ENCODE data around the gene PHC2.

Gene PHC2

GRCh38 chr1:33275706-33276572 is 155.0 kb downstream of the PHC2 start:
- Histone ChIP-seq H3K9ac (ENCODE audit: low read length in 2 of 2) (no peak overlapping the region), H3K4me1 (ENCODE audit: control insufficient read depth, insufficient read depth, low read length) (peaks cover 5% of the 10 kb centered on the region), H3K4me3 (ENCODE audit: low read length in 2 of 2) (no peak overlapping the region), H3K9me3 (ENCODE audit: control insufficient read depth in 2 of 2, low read length in 2 of 2) (no peaks in the 10 kb centered on the region), H3K27ac (ENCODE audit: low read length) (no peak overlapping the region), H3K36me3 (ENCODE audit: control insufficient read depth in 2 of 2, insufficient read depth in 2 of 2, low read length in 2 of 2) (peaks cover 17 to 23% of the 10 kb centered on the region in 2 donors), H3K27me3 (ENCODE audit: control insufficient read depth in 1 of 2, insufficient read depth in 2 of 2, low read length in 2 of 2) (no peaks in the 10 kb centered on the region)

DNA sequence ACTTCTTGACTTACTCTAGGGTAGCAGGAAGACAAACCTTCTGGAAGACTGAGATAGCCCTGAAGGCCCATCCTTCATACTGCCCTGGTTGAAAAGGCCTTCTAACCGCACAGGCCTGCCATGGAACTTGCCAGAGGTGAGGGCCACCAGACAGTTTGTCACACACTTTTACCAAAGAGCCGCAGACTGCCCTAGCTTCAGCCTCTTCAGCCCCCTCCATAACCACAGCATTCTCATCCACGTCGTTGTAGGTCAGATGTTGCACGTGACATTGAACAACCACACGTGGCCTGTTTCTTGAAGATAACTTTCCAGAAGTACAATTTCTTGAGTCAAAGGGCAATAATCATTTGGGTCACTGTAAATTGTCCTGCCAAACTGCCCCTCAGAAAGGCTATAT is 155.7 kb downstream of the PHC2 start:
- Histone ChIP-seq H3K27me3 (ENCODE audit: control insufficient read depth in 1 of 2, insufficient read depth in 2 of 2, low read length in 2 of 2) (no peaks in the 10 kb centered on the region), H3K27ac (ENCODE audit: low read length) (no peak overlapping the region), H3K9ac (ENCODE audit: low read length in 2 of 2) (no peak overlapping the region), H3K4me1 (ENCODE audit: control insufficient read depth, insufficient read depth, low read length) (peaks cover 5% of the 10 kb centered on the region), H3K36me3 (ENCODE audit: control insufficient read depth in 2 of 2, insufficient read depth in 2 of 2, low read length in 2 of 2) (peaks cover 16 to 17% of the 10 kb centered on the region in 2 donors), H3K9me3 (ENCODE audit: control insufficient read depth in 2 of 2, low read length in 2 of 2) (no peaks in the 10 kb centered on the region), H3K4me3 (ENCODE audit: low read length in 2 of 2) (no peak overlapping the region)

DNA sequence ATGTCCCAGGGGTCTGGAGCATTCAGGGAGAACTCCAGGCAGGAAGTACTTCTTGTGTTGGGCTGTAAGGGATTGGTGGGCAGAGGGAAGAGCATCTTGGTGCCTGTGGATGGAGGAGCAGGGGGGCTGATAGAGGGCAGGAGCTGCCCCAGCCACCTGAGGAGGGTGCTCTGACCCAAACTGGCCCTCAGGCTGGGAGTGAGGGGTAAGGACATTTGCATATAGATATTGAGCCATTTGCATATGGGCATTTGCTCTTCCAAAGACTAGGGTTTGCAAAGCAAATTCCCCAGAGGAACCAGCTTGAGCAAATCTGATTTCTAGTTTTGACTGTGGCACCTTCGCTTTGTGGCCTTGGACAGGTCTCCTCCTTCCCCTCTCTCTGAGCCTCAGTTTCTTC is 156.4 kb downstream of the PHC2 start:
- no peak overlapping the region for H3K9ac ChIP-seq (ENCODE audit: low read length in 2 of 2)
- H3K27ac ChIP-seq (ENCODE audit: low read length), result no peak overlapping the region
- H3K4me1 ChIP-seq (ENCODE audit: control insufficient read depth, insufficient read depth, low read length), result peaks cover 9% of the 10 kb centered on the region
- H3K4me3 ChIP-seq (ENCODE audit: low read length in 2 of 2), result no peak overlapping the region
- peaks cover 17 to 20% of the 10 kb centered on the region in 2 donors for H3K36me3 ChIP-seq (ENCODE audit: control insufficient read depth in 2 of 2, insufficient read depth in 2 of 2, low read length in 2 of 2)
- H3K9me3 ChIP-seq (ENCODE audit: control insufficient read depth in 2 of 2, low read length in 2 of 2), result no peaks in the 10 kb centered on the region
- H3K27me3 ChIP-seq (ENCODE audit: control insufficient read depth in 1 of 2, insufficient read depth in 2 of 2, low read length in 2 of 2), result no peaks in the 10 kb centered on the region

DNA sequence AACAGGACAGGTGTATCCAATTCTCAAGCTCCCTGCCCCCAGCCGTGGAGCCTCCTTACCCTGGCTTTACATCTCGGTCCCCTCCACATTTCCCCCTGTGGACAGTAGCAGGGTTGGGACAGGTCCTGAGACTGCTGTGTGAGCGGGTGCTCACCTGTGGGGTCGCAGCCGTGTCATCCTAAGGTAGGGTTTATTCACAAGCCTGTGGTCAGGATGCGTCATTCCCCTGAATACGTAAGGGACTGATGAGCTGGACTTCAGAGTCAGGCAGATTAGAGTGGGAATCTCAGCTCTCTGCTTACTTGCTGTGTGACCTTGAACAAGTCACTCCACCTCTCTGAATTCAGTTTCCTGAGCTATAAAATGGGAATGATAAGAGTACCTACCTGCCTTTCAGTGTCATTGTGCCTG is 156.9 kb downstream of the PHC2 start:
- no peaks in the 10 kb centered on the region for H3K9me3 ChIP-seq (ENCODE audit: control insufficient read depth in 2 of 2, low read length in 2 of 2)
- H3K9ac ChIP-seq (ENCODE audit: low read length in 2 of 2), result no peak overlapping the region
- peaks cover 17 to 20% of the 10 kb centered on the region in 2 donors for H3K36me3 ChIP-seq (ENCODE audit: control insufficient read depth in 2 of 2, insufficient read depth in 2 of 2, low read length in 2 of 2)
- no peak overlapping the region for H3K27ac ChIP-seq (ENCODE audit: low read length)
- no peak overlapping the region for H3K4me3 ChIP-seq (ENCODE audit: low read length in 2 of 2)
- no peaks in the 10 kb centered on the region for H3K27me3 ChIP-seq (ENCODE audit: control insufficient read depth in 1 of 2, insufficient read depth in 2 of 2, low read length in 2 of 2)
- H3K4me1 ChIP-seq (ENCODE audit: control insufficient read depth, insufficient read depth, low read length), result peaks cover 9% of the 10 kb centered on the region

Measured in stomach smooth muscle (tissue), 2 donors.